KBM-7 (cell line): ENCODE results near the gene PTPRT.

Source experiments
- DNase-seq: peaks from one replicate; pipeline ENCODE4 v3.0.0-alpha.2; 2015
- in situ Hi-C: fragments of 300-500 bp; cut with MboI; formaldehyde crosslinking; loops from 2 replicates; pipeline ENCODE4 v1.14.3; 2020; ENCODE audit warnings: low sequenced_read_pairs, low pct_unique_long_range_greater_than_20kb, mixed read lengths

Gene PTPRT

DNA sequence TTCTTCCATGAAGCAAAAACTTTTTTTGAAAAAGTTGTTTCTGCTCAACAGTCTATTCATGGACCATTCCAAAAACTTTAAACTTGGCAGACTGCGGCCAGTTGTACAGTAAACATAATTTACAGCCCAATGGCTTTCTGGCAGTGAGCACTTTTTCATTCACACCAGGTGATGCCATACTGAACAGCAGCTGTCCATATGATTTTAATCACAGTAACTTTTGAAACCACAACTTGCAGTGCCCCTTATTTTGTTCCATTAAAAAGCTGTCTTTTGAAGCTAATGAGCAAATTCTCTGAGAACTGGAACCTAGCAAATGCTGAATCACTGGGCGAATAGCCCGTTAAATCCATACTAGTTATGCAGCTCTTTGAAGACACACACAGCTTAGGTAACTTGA is 576.6 kb downstream of the PTPRT start:
- in situ Hi-C loops: no loop called here
- DNase-seq: no peak

GRCh38 chr20:42611889-42612837 is 577.5 kb downstream of the PTPRT start:
- in situ Hi-C loops: no loop called here
- DNase-seq: no peak

DNA sequence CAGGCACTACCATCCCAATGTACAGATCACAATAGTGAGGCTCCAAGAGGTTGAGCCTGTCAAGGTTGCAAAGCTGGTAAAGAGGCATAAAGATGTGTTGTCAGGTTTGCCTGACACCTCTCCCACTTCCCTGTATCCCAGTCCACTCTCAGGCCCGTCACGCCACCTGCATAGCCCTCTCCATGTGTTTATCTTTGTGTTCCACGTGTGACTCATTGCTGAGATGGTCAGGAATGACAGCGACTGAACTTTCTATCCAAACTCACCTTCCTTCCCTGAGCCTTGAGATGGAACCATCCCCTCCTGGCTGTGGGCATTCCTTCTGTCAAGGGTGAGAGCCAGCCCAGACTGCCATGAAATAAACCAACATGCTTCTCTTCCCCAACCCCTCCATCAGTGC is 578.3 kb downstream of the PTPRT start:
- DNase-seq: no peak
- in situ Hi-C loops: no loop called here

DNA sequence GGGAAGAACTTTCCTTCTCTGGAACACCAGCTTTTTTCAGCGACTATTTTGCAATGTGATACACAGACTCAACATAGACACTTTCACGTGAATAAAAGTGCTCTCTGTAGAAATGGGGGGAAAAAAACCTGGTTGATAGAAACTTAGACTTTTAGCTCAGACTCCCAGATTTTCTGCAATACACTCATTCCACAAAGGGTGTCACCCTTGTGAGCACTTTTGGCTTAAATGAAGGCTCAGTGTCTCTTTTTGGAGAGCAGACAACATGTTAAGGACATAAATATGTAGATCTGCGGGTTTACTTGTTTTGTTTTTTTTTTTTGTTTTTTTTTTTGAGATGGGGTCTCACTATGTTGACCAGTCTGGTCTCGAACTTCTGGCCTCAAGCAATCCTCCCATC is 579.6 kb downstream of the PTPRT start:
- in situ Hi-C loops: no loop called here
- no peak for DNase-seq

DNA sequence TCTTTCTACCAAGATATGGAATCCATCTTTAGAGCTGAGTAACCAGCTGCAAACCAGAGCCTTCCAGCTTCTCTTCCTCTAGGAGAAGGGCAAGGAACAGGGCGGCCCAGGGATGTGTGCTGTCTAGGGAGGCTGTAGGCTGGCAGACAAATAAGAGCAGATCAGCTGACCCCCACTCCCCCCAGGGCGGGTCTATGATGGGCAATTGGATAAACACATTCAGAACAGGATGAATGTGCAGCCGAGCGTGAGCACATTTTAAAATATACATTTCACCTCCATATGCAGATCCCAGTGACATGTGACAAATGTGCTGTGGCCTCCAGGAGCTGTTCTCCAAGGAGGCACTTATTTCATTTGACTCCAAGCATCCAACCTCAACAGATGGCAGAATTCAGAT is 580.1 kb downstream of the PTPRT start:
- no peak for DNase-seq
- in situ Hi-C loops: no loop called here

DNA sequence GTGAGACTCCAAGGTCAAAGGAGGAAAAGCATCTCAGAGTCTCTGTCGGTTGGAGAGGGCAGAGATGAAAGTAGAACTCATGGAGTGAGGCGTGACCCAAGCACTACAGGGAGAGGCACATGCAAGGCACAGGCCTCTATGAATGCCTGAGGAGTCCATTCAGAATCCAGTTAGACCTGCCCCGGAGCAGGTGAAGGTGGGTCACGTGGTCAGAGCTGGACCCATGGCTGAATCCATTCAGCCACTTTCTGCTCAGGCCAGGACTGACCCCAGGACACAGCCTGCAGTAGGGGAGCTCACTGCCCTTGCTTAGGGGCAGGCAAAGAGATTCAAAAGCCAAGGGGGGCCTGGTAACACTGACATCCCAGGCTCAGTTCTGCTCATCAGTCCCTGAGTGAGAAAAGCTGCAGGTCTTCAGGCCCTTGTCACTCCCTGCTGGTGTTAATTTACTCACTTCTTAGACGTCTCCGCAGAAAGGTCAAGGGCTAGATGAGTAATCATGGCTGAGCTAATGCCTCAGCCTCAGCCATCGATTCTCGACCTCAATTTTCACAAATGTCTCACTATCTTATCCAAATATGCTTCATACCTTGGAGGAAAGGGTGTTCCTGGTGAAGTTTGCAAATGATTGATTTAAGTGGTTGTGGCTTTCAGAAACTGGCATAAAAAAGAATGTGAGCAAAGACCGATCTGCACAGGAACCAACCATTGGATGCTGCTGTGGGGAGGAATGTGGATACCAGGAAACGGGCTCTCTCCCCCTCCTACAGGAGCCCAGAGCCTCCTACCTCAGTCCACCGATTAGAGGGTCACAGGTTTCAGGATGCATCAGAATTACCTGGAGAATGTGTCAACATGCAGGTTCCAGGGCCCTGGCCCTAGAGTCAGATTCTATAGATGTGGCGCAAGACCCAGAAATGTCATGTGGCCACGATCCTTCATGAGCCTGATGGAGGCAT is 584.4 kb downstream of the PTPRT start:
- in situ Hi-C loops: no loop called here

GRCh38 chr20:42603655-42604054 is 586.1 kb downstream of the PTPRT start:
- in situ Hi-C loops: no loop called here
- DNase-seq: no peak

More for the DNA sequence above, 584.4 kb downstream of the PTPRT start:
- no peak for DNase-seq

DNA sequence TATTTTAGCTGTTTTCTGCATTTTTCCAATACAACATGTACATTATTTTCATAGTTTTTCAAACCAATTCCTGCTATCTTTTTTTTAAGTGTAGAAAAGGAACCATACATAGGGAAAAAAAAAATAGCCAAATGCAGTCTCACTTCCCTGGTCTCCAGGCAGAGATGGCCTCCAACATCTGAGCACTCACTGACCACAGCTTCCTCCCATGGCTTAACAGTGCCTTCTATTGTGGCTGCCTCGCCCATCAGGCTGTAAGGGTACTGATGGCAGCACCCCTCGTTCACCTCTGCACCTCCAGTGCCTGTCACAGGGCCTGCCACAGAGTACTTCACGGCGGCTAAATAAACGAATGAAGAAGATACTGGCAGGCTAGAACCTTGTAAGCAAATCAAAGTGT is 591.1 kb downstream of the PTPRT start:
- DNase-seq: no peak
- in situ Hi-C loops: no loop called here

DNA sequence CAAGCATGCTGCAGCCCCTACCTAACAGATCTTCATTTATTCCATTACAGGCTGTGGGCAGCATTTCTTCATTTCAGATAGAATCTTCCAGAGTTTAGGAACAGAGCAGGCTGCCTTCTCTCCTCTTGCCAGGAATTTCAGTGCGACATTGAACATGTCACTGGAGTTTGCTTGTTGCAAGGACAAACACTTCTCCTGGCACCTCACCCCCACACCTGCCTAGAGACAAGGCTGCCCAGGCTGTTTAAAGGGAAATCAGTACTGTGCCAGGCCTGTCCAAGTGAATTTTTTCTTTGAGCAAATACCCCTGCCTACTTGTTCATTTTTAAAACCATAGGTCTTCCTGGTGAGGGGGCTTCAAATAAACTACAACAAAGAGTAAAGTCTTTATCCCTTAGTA is 594.1 kb downstream of the PTPRT start:
- in situ Hi-C loops: no loop called here
- DNase-seq: no peak

GRCh38 chr20:42594659-42595058 is 595.0 kb downstream of the PTPRT start:
- DNase-seq: no peak
- in situ Hi-C loops: no loop called here

DNA sequence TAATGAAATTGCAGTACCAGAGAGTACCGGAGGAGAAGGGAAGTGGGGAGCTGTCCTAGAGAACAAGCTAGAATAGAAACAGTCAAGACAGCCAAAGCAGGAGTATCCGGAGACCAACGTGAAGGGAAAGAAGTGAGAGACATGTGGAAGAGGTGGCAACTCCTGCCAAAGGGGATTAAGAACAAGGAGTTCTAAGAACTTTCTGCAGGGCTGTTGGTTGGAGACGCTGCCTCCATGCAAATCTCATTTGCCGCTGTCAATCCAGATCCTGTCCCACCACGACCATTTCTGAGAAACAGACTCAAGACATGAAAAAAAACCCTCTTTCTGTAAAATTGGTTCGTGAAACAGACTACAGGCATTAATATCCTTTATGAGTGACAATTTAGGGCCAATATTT is 595.7 kb downstream of the PTPRT start:
- in situ Hi-C loops: no loop called here
- DNase-seq: no peak

DNA sequence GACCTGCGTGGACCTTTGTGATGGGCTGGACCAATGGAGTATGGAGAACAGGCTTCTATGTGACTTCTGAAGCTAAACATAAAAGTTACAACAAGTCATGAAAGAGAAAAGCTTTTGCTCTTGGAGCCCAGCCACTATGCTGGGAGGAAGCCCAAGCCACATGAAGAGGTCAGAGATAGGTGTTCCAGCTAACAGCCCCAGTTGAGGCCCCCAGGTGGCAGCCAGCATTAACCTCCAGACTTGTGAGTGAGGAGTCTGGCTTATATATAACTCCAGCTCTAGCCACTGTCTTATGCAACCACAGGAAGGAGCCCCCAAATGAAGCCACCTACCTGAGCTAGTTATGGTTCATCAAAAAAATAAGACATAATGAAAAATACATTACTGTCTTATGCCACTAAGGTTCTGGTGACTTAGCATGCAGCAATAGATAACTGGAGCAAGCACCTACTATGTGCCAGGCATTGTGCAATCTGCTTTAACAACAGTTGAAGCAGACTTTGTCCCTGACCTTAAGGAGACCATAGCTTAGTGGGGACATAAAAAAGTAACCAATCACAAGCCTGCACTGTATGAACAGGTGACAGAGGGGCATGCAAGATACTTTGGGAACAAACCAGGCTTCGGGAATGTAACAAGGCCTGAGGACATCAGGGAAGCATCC is 599.6 kb downstream of the PTPRT start:
- DNase-seq: no peak
- in situ Hi-C loops: no loop called here

GRCh38 chr20:42588847-42589246 is 600.9 kb downstream of the PTPRT start:
- in situ Hi-C loops: no loop called here
- no peak for DNase-seq

- in situ Hi-C loops: no loop called here
- no peak for DNase-seq
Observed at GRCh38 chr20:42587427-42587826, 602.3 kb downstream of the PTPRT start.

GRCh38 chr20:42581311-42581710 is 608.4 kb downstream of the PTPRT start:
- in situ Hi-C loops: no loop called here
- no peak for DNase-seq

GRCh38 chr20:42576167-42576566 is 613.5 kb downstream of the PTPRT start:
- no peak for DNase-seq
- in situ Hi-C loops: no loop called here

DNA sequence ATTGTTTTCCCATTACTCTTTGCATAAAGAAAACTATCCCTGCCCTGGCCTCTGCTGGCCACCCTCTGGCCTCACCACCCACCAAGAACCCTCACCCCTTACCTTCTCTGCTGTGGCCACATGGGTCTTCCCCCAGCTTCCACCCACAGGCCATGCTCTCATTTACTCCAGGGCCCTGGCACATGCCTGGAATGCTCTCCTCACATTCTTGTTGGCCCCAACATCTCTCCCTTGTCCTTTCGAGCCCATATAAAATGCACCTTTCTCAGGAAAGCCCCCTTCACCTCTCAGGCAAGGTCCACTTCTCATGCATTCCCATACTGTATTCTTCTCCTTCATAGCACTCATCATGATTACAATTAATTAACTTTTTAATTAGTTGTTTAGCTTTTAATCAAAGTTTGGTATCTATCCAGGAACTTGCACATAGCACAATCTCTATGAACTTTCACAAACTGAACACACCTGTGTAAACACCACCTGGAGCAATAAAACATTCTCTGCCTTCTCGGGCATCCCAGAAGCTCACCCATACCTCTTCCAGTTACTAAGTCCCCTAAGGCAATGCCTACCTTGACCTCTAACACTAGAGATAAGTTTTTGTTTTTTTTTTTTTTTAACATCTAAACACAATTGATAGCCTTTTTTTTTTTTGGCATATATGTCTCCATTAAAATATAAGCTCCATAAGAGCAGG is 617.2 kb downstream of the PTPRT start:
- no peak for DNase-seq
- in situ Hi-C loops: no loop called here

- no peak for DNase-seq
- in situ Hi-C loops: no loop called here
Observed at GRCh38 chr20:42567409-42567808, 622.3 kb downstream of the PTPRT start.
